Measurements from ENCODE around the gene CSF1R. TPM values are rescaled to one million over a fixed set of nuclear protein-coding genes. Genes with fewer than 3 reads are reported as not detected.

The CSF1R gene
- total and polyA plus RNA-seq, 2 of the 8 experiments (the other 6 are each of a cell fraction or from before 2014, with no cell fraction given): 0.12 TPM; not detected in 1

DNA sequence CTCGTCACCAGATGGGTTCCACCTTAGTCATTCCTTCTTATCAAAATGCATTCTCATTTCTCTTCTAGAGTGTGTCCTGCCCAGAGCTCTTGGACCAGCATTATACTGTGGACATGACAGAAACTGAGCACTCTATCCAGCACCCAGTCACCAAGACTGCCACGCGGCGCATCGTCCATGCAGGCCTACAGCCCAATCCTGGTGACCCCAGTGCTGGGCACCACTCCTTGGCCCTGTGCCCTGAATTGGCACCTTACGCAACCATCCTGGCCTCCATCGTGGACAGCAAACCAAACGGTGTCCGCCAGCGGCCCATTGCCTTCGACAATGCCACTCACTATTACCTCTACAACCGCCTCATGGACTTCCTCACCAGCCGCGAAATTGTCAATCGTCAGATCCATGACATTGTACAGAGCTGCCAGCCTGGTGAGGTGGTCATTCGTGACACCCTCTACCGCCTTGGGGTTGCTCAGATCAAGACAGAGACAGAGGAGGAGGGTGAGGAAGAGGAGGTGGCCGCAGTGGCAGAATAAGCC lies 34.6 kb downstream of the CSF1R start:
- Histone ChIP-seq H2AFZ (ENCODE audit: low read length) (no peak overlapping the region), H3K23ac (ENCODE audit: insufficient read length) (no peak overlapping the region), H2BK20ac (ENCODE audit: low read length) (no peak overlapping the region), H3K9ac (replicated peaks in 1 of 4; ENCODE audit: extremely low read depth in 1 of 4, low read depth in 3 of 4, low read length in 3 of 4) (no peak overlapping the region), H3K23me2 (ENCODE audit: low read depth, low read length) (no peaks in the 10 kb centered on the region), H3K27ac (ENCODE audit: low read depth, low read length) (no peak overlapping the region), H2BK5ac (ENCODE audit: low read depth, low read length) (no peak overlapping the region; the same call in 1 of the 2 replicates), H4K20me1 (replicated peaks in 1 of 2; ENCODE audit: control insufficient read depth in 1 of 2, insufficient read depth in 2 of 2, low read length in 2 of 2) (peaks cover 0 to 9% of the 10 kb centered on the region in 2 experiments), H3K4me2 (ENCODE audit: insufficient read depth in 1 of 2, low read depth in 2 of 2, low read length in 2 of 2) (no peak overlapping the region), H3K79me1 (ENCODE audit: low read depth, low read length) (no peaks in the 10 kb centered on the region), H2BK120ac (replicated peaks; ENCODE audit: low read depth, low read length) (no peak overlapping the region), H3K4me1 (replicated peaks in 1 of 4; ENCODE audit: control insufficient read depth in 3 of 4, insufficient read depth in 4 of 4, low read length in 3 of 4) (no peaks in the 10 kb centered on the region), H3K56ac (replicated peaks; ENCODE audit: insufficient read length, low read depth, low read length) (no peak overlapping the region), H2AK5ac (ENCODE audit: low read depth, low read length) (no peak overlapping the region), H4K91ac (replicated peaks; ENCODE audit: insufficient read length, low read length) (no peak overlapping the region), H4K8ac (ENCODE audit: extremely low read depth, insufficient read depth, low read length) (no peak overlapping the region), H3K27me3 (replicated peaks in 1 of 4; ENCODE audit: control insufficient read depth in 3 of 4, extremely low read depth in 1 of 4, insufficient read depth in 3 of 4, low read length in 3 of 4) (no peaks in the 10 kb centered on the region; a peak in 1 of 7 replicates), H4K5ac (ENCODE audit: insufficient read length, low read depth, low read length) (no peak overlapping the region), H3K14ac (ENCODE audit: insufficient read length) (no peak overlapping the region), H3K18ac (ENCODE audit: extremely low read depth, low read length) (no peak overlapping the region), H3K79me2 (ENCODE audit: control insufficient read depth in 1 of 2, insufficient read depth in 2 of 2, low read length in 2 of 2) (no peaks in the 10 kb centered on the region), H3K36me3 (ENCODE audit: control insufficient read depth in 2 of 4, insufficient read depth in 4 of 4, low read length in 3 of 4) (peaks cover 25 to 54% (median 49%) of the 10 kb centered on the region in 4 experiments), H3K4ac (replicated peaks; ENCODE audit: insufficient read length, low read depth, low read length) (no peak overlapping the region), H3K9me3 (ENCODE audit: insufficient read depth in 2 of 2, low read depth in 1 of 2, low read length in 1 of 2) (no peaks in the 10 kb centered on the region), H2BK12ac (ENCODE audit: low read depth, low read length) (no peak overlapping the region), H2BK15ac (ENCODE audit: low read length) (no peak overlapping the region), H3K4me3 (ENCODE audit: extremely low read depth in 1 of 4, insufficient read depth in 2 of 4, low read depth in 3 of 4, low read length in 4 of 4) (no peak overlapping the region)
- ChIA-PET CTCF (ENCODE audit: partially characterized antibody) (interaction anchor here (1.3 kb wide), 1 partner anchor 167 kb away, joined by 4 read pairs; no protein-coding TSS in a partner anchor), POLR2A (ENCODE audit: partially characterized antibody) (no interaction called here)
- WGBS, 2 experiments (ENCODE audit: extremely low coverage in 1 of 2, insufficient coverage in 1 of 2, insufficient read length in 1 of 2, insufficient replicate concordance in 2 of 2, low coverage in 1 of 2, low lambda C conversion rate in 2 of 2, missing lambda C conversion rate in 1 of 2): 82% methylated on average over 18 of the region's 18 CpGs; no CpG with 5 or more reads in 1 of the 2 experiments
- DNase-seq (ENCODE audit: low read depth in 1 of 2, low spot score in 2 of 2): no peak
- FAIRE-seq: no peak
- no peak for TF ChIP-seq POLR2A (IDR thresholded peaks at IDR 0.05; ENCODE audit: control extremely low read depth in 1 of 2, low read depth in 2 of 2, low read length in 2 of 2)
- TF ChIP-seq, protein P1, sequence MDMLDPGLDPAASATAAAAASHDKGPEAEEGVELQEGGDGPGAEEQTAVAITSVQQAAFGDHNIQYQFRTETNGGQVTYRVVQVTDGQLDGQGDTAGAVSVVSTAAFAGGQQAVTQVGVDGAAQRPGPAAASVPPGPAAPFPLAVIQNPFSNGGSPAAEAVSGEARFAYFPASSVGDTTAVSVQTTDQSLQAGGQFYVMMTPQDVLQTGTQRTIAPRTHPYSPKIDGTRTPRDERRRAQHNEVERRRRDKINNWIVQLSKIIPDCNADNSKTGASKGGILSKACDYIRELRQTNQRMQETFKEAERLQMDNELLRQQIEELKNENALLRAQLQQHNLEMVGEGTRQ (IDR thresholded peaks at IDR 0.05; ENCODE audit: low read length): no peak
- no peak for TF ChIP-seq CHD2 (IDR thresholded peaks at IDR 0.05; ENCODE audit: low read length)
- no peak for TF ChIP-seq CEBPB (IDR thresholded peaks at IDR 0.05; ENCODE audit: low read depth, low read length)
- TF ChIP-seq, protein P2, sequence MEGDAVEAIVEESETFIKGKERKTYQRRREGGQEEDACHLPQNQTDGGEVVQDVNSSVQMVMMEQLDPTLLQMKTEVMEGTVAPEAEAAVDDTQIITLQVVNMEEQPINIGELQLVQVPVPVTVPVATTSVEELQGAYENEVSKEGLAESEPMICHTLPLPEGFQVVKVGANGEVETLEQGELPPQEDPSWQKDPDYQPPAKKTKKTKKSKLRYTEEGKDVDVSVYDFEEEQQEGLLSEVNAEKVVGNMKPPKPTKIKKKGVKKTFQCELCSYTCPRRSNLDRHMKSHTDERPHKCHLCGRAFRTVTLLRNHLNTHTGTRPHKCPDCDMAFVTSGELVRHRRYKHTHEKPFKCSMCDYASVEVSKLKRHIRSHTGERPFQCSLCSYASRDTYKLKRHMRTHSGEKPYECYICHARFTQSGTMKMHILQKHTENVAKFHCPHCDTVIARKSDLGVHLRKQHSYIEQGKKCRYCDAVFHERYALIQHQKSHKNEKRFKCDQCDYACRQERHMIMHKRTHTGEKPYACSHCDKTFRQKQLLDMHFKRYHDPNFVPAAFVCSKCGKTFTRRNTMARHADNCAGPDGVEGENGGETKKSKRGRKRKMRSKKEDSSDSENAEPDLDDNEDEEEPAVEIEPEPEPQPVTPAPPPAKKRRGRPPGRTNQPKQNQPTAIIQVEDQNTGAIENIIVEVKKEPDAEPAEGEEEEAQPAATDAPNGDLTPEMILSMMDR (IDR thresholded peaks at IDR 0.05; ENCODE audit: control extremely low read depth in 1 of 3, insufficient read depth in 1 of 3, low read depth in 1 of 3, low read length in 3 of 3): no peak
- TF ChIP-seq ASH2L (IDR thresholded peaks at IDR 0.05; ENCODE audit: low read length): no peak
- no peak for TF ChIP-seq SP1 (IDR thresholded peaks at IDR 0.05; ENCODE audit: low read depth, low read length)
- no peak for TF ChIP-seq BRCA1 (IDR thresholded peaks at IDR 0.05; ENCODE audit: low read depth, low read length)
- TF ChIP-seq SAP30 (IDR thresholded peaks at IDR 0.05; ENCODE audit: insufficient read depth, insufficient replicate concordance, low read length): no peak
- TF ChIP-seq BCL11A (IDR thresholded peaks at IDR 0.05; ENCODE audit: low read depth in 2 of 2, low read length in 2 of 2): no peak
- no peak for TF ChIP-seq EGR1 (IDR thresholded peaks at IDR 0.05; ENCODE audit: borderline replicate concordance, low read depth, low read length)
